ENCODE data around the gene RFLNA. TPM values are rescaled to one million over a fixed set of nuclear protein-coding genes. Genes with fewer than 3 reads are reported as not detected.

Gene RFLNA
- total and polyA plus RNA-seq, 2 of the 13 experiments (the other 11 are each of a cell fraction or from before 2014, with no cell fraction given): not detected

DNA sequence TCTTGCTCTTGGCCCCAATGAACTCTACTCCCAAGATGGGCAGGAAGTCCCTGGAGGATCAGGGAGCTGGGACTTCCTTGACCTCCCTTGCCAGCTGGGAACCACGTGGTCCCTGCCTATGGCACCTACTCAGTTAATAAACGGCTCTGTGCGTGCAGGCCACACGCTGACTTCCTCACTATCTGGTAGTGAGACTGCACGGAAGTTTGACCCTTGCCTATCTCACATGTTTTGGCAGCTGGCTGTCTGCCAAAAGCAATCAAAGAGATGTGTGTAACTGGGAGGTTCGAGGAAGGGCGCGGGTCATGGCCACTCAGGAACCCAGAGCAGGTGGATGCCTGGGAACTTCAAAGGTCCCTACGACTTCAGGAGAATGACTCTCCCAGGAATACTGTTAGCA is 57.9 kb downstream of the RFLNA start (continued):
- TF ChIP-seq, protein P1, sequence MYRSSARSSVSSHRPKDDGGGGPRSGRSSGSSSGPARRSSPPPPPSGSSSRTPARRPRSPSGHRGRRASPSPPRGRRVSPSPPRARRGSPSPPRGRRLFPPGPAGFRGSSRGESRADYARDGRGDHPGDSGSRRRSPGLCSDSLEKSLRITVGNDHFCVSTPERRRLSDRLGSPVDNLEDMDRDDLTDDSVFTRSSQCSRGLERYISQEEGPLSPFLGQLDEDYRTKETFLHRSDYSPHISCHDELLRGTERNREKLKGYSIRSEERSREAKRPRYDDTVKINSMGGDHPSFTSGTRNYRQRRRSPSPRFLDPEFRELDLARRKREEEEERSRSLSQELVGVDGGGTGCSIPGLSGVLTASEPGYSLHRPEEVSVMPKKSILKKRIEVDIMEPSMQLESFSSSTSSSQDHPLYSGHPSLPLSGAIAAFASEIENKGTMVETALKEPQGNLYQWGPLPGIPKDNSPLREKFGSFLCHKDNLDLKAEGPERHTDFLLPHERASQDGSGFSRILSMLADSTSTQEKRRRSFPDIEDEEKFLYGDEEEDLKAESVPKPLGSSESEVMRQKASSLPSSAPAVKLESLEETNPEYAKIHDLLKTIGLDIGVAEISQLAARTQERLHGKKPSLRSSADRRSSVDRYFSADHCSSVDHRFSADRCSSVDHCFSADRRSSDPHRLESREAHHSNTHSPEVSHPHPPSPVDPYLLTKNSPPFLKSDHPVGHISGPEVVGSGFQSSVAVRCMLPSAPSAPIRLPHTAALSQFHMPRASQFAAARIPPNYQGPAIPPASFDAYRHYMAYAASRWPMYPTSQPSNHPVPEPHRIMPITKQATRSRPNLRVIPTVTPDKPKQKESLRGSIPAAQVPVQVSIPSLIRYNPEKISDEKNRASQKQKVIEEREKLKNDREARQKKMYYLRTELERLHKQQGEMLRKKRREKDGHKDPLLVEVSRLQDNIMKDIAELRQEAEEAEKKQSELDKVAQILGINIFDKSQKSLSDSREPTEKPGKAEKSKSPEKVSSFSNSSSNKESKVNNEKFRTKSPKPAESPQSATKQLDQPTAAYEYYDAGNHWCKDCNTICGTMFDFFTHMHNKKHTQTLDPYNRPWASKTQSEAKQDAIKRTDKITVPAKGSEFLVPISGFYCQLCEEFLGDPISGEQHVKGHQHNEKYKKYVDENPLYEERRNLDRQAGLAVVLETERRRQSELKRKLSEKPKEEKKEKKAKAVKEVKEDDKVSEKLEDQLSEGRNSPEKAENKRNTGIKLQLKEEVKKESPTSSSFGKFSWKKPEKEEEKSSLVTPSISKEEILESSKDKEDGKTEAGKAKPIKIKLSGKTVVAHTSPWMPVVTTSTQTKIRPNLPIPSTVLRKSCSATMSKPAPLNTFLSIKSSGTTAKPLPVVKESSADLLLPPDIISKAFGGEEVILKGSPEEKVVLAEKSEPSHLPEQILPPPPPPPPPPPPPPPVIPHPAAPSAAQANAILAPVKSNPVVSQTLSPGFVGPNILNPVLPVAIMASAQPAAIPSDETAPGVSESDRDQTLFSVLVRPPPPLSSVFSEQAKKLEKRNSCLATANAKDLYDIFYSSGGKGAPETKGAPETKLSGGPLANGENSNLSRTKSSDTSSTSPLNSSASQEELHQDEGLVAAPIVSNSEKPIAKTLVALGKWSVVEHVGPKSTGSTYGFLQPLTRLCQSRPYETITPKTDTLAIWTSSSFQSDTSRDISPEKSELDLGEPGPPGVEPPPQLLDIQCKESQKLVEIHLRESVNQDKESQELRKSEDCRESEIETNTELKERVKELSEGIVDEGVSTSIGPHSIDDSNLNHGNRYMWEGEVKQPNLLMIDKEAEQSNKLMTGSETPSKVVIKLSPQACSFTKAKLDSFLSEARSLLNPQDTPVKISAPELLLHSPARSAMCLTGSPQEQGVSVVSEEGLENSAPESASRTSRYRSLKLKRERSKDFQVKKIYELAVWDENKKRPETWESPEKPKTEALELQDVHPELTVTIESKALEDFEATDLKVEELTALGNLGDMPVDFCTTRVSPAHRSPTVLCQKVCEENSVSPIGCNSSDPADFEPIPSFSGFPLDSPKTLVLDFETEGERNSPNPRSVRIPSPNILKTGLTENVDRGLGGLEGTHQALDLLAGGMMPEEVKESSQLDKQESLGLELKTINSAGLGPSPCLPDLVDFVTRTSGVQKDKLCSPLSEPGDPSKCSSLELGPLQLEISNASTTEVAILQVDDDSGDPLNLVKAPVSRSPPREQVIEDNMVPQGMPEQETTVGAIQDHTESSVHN (CRISPR knock-in tag; IDR thresholded peaks at IDR 0.05): peak; percentile 78
- no peak for TF ChIP-seq MTF1 (CRISPR knock-in tag; IDR thresholded peaks at IDR 0.05)
- TF ChIP-seq, protein P2, sequence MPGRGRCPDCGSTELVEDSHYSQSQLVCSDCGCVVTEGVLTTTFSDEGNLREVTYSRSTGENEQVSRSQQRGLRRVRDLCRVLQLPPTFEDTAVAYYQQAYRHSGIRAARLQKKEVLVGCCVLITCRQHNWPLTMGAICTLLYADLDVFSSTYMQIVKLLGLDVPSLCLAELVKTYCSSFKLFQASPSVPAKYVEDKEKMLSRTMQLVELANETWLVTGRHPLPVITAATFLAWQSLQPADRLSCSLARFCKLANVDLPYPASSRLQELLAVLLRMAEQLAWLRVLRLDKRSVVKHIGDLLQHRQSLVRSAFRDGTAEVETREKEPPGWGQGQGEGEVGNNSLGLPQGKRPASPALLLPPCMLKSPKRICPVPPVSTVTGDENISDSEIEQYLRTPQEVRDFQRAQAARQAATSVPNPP (CRISPR knock-in tag; IDR thresholded peaks at IDR 0.05): no peak
- TF ChIP-seq ZBTB38 (CRISPR knock-in tag; IDR thresholded peaks at IDR 0.05): peak; percentile 54; the same call in 1 of the 2 replicates
- TF ChIP-seq ZKSCAN5 (CRISPR knock-in tag; IDR thresholded peaks at IDR 0.05): no peak
- TF ChIP-seq NPAS2 (CRISPR knock-in tag; IDR thresholded peaks at IDR 0.05; ENCODE audit: borderline replicate concordance): no peak
- TF ChIP-seq, protein P3, sequence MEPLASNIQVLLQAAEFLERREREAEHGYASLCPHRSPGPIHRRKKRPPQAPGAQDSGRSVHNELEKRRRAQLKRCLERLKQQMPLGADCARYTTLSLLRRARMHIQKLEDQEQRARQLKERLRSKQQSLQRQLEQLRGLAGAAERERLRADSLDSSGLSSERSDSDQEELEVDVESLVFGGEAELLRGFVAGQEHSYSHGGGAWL (CRISPR knock-in tag; IDR thresholded peaks at IDR 0.05): no peak
- peak; percentile 75; the same call in 1 of the 2 replicates for TF ChIP-seq ZFX (CRISPR knock-in tag; IDR thresholded peaks at IDR 0.05; ENCODE audit: low read depth)
- TF ChIP-seq ZNF652 (CRISPR knock-in tag; IDR thresholded peaks at IDR 0.05; ENCODE audit: borderline replicate concordance, low read depth): peak; percentile 75
- TF ChIP-seq, protein P4, sequence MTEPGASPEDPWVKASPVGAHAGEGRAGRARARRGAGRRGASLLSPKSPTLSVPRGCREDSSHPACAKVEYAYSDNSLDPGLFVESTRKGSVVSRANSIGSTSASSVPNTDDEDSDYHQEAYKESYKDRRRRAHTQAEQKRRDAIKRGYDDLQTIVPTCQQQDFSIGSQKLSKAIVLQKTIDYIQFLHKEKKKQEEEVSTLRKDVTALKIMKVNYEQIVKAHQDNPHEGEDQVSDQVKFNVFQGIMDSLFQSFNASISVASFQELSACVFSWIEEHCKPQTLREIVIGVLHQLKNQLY (CRISPR knock-in tag; IDR thresholded peaks at IDR 0.05): peak; percentile 77; the same call in 1 of the 2 replicates
- no peak for TF ChIP-seq SRY (CRISPR knock-in tag; IDR thresholded peaks at IDR 0.05)
- no peak for TF ChIP-seq JARID2 (CRISPR knock-in tag; IDR thresholded peaks at IDR 0.05; ENCODE audit: insufficient replicate concordance)
- TF ChIP-seq BHLHE40 (IDR thresholded peaks at IDR 0.05; ENCODE audit: low read length): 0 out of 2 replicates have a peak, but pooled peaks have one; percentile 46
- TF ChIP-seq ZNF10 (CRISPR knock-in tag; IDR thresholded peaks at IDR 0.05; ENCODE audit: borderline replicate concordance, low read depth): no peak
- peak; percentile 74; the same call in 1 of the 2 replicates for TF ChIP-seq FOXK1 (CRISPR knock-in tag; IDR thresholded peaks at IDR 0.05; ENCODE audit: borderline replicate concordance, low read depth)
- peak; percentile 64; the same call in 1 of the 2 replicates for TF ChIP-seq ZSCAN25 (CRISPR knock-in tag; IDR thresholded peaks at IDR 0.05)
- TF ChIP-seq ZNF747 (CRISPR knock-in tag; IDR thresholded peaks at IDR 0.05; ENCODE audit: borderline replicate concordance): no peak
- TF ChIP-seq PAWR (CRISPR knock-in tag; IDR thresholded peaks at IDR 0.05; ENCODE audit: borderline replicate concordance): no peak
- TF ChIP-seq GLI4 (CRISPR knock-in tag; IDR thresholded peaks at IDR 0.05; ENCODE audit: borderline replicate concordance): no peak
- no peak for TF ChIP-seq SATB2 (CRISPR knock-in tag; IDR thresholded peaks at IDR 0.05)
- peak; percentile 58 for TF ChIP-seq DMAP1 (CRISPR knock-in tag; IDR thresholded peaks at IDR 0.05)
- no peak for TF ChIP-seq CCDC6 (CRISPR knock-in tag; IDR thresholded peaks at IDR 0.05)
